KMS-11 (cell line): ENCODE data around the gene ZC3HAV1L.

ENCODE experiments used
- H2AFZ ChIP-seq: fragments of 200-600 bp; sonication (generic); 2 replicates; pipeline ENCODE4 v1.6.1; 2016; ENCODE audit warnings: antibody characterized with exemption, mixed run types, low read depth
- H3K27ac ChIP-seq: fragments of 200-600 bp; sonication (generic); 2 replicates; pipeline ENCODE4 v1.6.1; 2016; ENCODE audit warnings: mild to moderate bottlenecking, mixed run types
- H3K27me3 ChIP-seq: fragments of 200-600 bp; sonication (generic); 2 replicates; pipeline ENCODE4 v1.6.1; 2017; ENCODE audit warnings: mild to moderate bottlenecking, low read depth, mixed run types, moderate library complexity; ENCODE audit not compliant: insufficient read depth
- H3K36me3 ChIP-seq: fragments of 200-600 bp; sonication (generic); 2 replicates; pipeline ENCODE4 v1.6.1; 2017; ENCODE audit warnings: mild to moderate bottlenecking, mixed run types; ENCODE audit not compliant: insufficient read depth
- H3K4me1 ChIP-seq: fragments of 200-600 bp; sonication (generic); 2 replicates; pipeline ENCODE4 v1.6.1; 2016; ENCODE audit warnings: mild to moderate bottlenecking, low read depth, mixed run types; ENCODE audit not compliant: poor library complexity, severe bottlenecking
- H3K4me2 ChIP-seq: fragments of 200-600 bp; sonication (generic); 2 replicates; pipeline ENCODE4 v1.7.0; 2016; ENCODE audit warnings: mild to moderate bottlenecking, mixed run types
- H3K4me3 ChIP-seq: fragments of 200-600 bp; sonication (generic); IDR thresholded peaks from 2 replicates; pipeline ENCODE4 v1.6.1; 2017; ENCODE audit warnings: low read depth, low read length, mixed read lengths; ENCODE audit not compliant: insufficient read depth
- H3K79me2 ChIP-seq: fragments of 200-600 bp; sonication (generic); 2 replicates; pipeline ENCODE4 v1.6.1; 2016; ENCODE audit warnings: low read depth, mixed run types; ENCODE audit not compliant: insufficient read depth
- H3K9ac ChIP-seq: fragments of 200-600 bp; sonication (generic); 2 replicates; pipeline ENCODE4 v1.6.1; 2016; ENCODE audit warnings: mild to moderate bottlenecking, mixed run types
- H4K20me1 ChIP-seq: fragments of 200-600 bp; sonication (generic); 2 replicates; pipeline ENCODE4 v1.6.1; 2016; ENCODE audit warnings: mild to moderate bottlenecking, mixed run types; ENCODE audit not compliant: insufficient read depth
- TF ChIP-seq, protein P1 (sequence below): fragments of 200-600 bp; sonication (generic); conservative IDR thresholded peaks from 2 replicates; pipeline ENCODE4 v1.6.1; 2017; ENCODE audit warnings: low read depth, mild to moderate bottlenecking, antibody characterized with exemption, low read length, moderate library complexity, mixed read lengths

Gene ZC3HAV1L

DNA sequence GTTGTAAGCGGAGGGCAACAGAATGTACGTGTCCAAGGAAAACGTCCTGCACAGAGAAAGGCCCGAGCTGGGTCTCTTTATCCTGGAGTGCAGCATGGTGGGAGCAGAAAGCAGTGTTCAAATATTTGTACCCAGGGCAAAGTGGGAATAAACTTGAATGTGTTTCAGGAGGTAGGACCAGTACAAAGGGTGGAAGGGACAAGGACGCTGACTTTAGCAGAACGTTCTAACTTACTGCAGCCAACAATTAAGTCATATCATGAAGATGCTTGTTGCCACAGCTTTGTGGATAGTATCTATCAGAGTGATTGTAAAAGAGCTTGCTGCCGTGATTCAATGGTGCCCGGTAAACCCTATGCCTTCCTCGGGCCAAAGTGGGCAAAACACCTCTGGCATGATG lies 30.5 kb upstream of the ZC3HAV1L start:
- H3K4me2 ChIP-seq: no peak overlapping the region
- peaks cover 5% of the 10 kb centered on the region for H3K4me1 ChIP-seq
- no peak overlapping the region for H2AFZ ChIP-seq
- TF ChIP-seq, protein P1, sequence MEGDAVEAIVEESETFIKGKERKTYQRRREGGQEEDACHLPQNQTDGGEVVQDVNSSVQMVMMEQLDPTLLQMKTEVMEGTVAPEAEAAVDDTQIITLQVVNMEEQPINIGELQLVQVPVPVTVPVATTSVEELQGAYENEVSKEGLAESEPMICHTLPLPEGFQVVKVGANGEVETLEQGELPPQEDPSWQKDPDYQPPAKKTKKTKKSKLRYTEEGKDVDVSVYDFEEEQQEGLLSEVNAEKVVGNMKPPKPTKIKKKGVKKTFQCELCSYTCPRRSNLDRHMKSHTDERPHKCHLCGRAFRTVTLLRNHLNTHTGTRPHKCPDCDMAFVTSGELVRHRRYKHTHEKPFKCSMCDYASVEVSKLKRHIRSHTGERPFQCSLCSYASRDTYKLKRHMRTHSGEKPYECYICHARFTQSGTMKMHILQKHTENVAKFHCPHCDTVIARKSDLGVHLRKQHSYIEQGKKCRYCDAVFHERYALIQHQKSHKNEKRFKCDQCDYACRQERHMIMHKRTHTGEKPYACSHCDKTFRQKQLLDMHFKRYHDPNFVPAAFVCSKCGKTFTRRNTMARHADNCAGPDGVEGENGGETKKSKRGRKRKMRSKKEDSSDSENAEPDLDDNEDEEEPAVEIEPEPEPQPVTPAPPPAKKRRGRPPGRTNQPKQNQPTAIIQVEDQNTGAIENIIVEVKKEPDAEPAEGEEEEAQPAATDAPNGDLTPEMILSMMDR: no peak
- 0 out of 2 replicates have a peak, but pooled peaks cover 3% of the 10 kb centered on the region for H3K36me3 ChIP-seq
- H3K4me3 ChIP-seq: no peak overlapping the region
- no peak overlapping the region for H3K9ac ChIP-seq
- no peak overlapping the region for H3K27ac ChIP-seq
- no peaks in the 10 kb centered on the region for H4K20me1 ChIP-seq
- no peaks in the 10 kb centered on the region for H3K27me3 ChIP-seq
- H3K79me2 ChIP-seq: no peaks in the 10 kb centered on the region

- H3K79me2 ChIP-seq: no peaks in the 10 kb centered on the region
Measured at GRCh38 chr7:139065323-139065722, 29.5 kb upstream of the ZC3HAV1L start.

DNA sequence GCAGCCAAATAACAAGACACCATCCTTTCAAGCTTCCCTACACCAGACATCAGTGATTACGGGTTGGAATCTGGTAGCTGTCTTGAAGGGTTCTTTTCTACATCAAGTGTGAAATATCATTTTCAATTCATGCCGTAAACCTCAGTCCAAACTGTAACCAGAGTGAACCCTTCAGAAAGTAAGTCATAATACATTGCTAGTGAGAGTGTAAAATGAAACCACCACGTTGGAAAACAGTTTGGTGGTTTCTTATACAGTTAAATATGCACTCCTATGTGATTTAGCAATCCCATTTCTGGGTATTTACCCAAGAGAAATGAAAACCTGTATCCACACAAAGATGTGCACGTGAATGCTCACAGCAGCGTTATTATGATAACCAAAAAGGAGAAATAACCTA lies 25.6 kb upstream of the ZC3HAV1L start:
- TF ChIP-seq, protein P1: no peak
- Histone ChIP-seq H4K20me1 (no peaks in the 10 kb centered on the region), H3K36me3 (0 out of 2 replicates have a peak, but pooled peaks cover 3% of the 10 kb centered on the region), H3K79me2 (no peaks in the 10 kb centered on the region), H3K4me3 (no peak overlapping the region), H3K9ac (no peak overlapping the region), H3K4me1 (peaks cover 5% of the 10 kb centered on the region), H3K27me3 (no peaks in the 10 kb centered on the region), H2AFZ (no peak overlapping the region), H3K4me2 (no peak overlapping the region), H3K27ac (no peak overlapping the region)

More at GRCh38 chr7:139065323-139065722, 29.5 kb upstream of the ZC3HAV1L start:
- Histone ChIP-seq H3K9ac (no peak overlapping the region), H4K20me1 (no peaks in the 10 kb centered on the region), H3K36me3 (0 out of 2 replicates have a peak, but pooled peaks cover 3% of the 10 kb centered on the region), H3K4me2 (no peak overlapping the region), H3K4me3 (no peak overlapping the region), H3K27me3 (no peaks in the 10 kb centered on the region), H3K4me1 (peaks cover 5% of the 10 kb centered on the region), H2AFZ (no peak overlapping the region), H3K27ac (no peak overlapping the region)
- TF ChIP-seq, protein P1: no peak

GRCh38 chr7:139060695-139061237 lies 24.9 kb upstream of the ZC3HAV1L start:
- Histone ChIP-seq H3K79me2 (no peaks in the 10 kb centered on the region), H3K4me1 (peaks cover 5% of the 10 kb centered on the region), H3K9ac (no peak overlapping the region), H3K27ac (no peak overlapping the region), H3K4me2 (no peak overlapping the region), H2AFZ (no peak overlapping the region), H3K4me3 (no peak overlapping the region), H3K27me3 (no peaks in the 10 kb centered on the region), H4K20me1 (no peaks in the 10 kb centered on the region), H3K36me3 (0 out of 2 replicates have a peak, but pooled peaks cover 3% of the 10 kb centered on the region)
- TF ChIP-seq, protein P1: no peak
